HG03066 (cell line): ENCODE data around the gene GBE1.
"Not testable (repeated sequence)": the region's sequence is repeated elsewhere in the genome, so short reads cannot be mapped to it uniquely, and the experiment has no call there.

Source experiments
- ATAC-seq: cut with Tn5 transposase; IDR thresholded peaks from one replicate; pipeline ENCODE4 v1.9.1; 2021; ENCODE audit warnings: low read depth; ENCODE audit not compliant: unreplicated experiment

The GBE1 gene

DNA sequence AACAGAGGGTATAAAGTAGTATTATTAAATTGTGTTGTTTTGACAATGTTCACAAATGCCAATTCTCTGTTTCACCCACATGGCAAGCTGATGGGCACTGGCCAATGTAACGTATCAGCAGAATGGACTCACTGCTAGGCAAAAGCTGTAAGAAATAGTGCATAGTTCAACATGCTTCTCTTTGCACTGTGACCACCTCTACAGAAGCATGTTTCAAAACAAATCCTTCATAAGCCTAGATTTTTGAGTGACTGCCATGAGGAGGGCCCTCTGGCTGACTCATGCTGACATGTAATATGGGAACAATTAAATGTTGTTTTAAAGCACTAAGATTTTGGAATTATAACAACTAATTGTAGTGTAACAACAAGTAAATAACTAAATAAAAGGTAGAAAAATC, 3.2 kb downstream of the GBE1 start:
- ATAC-seq: no peak

DNA sequence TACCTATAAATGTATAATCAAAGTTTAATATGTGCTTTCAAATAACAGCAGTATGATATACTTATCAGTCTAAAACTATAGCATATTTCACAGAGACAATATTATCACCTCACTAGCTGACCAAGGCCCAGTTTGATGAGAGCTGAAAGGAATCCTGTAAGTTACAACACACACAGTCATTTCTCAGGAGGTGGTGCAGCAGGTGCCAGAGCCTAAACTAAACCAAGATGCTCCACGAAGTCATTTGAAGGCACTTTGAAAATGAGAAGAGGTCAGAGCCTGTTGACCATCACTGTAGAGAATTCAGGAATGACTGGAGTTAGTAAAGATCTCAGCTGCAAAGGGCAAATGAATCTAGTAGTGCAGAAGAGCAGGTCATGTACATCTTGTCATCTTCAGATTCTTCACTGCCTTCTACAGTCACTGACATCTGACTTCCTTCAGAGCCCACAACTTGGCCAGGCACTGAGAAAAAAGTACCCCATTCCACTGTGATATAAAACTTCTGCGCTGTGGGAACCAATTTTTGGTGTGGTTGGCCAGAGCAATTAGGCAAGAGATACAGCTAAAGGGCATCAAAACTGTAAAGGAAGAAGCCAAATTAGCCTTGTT, 7.9 kb downstream of the GBE1 start:
- ATAC-seq: no peak

DNA sequence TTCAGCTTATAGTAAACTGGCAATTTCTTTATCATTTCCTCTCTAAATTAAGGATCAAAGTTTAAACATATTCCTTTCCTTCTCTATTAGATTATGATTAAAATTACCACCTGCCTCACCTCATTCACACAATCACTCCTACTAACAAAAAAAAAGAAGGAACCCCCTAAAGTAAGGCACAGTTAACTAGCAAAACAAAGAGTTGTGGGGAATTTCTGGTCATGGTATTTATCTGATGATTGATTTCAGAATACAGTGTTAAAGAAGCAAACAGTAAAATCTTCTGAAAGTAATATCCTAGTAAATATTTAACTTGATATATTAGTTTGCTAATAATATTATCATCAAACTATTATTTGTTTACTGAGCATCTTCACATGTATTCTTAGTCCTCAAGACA, 8.8 kb downstream of the GBE1 start:
- ATAC-seq: no peak

- no peak for ATAC-seq
Measured at GRCh38 chr3:81749265-81749664, 12.2 kb downstream of the GBE1 start.

DNA sequence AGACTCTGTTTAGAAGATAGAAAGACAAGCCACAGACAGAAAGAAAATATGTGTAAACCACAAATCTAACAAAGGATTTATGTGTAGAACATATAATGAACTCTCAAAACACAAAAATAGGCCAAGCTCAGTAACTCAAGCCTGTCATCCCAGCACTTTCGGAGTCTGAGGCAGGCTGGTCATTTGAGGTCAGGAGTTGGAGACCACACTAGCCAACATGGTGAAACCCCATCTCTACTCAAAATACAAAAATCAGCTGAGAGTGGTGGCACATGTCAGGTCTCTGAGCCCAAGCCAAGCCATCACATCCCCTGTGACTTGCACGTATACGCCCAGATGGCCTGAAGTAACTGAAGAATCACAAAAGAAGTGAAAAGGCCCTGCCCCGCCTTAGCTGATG, 14.2 kb downstream of the GBE1 start:
- ATAC-seq: not testable (repeated sequence)

- ATAC-seq: no peak
Measured at GRCh38 chr3:81744366-81744765, 17.1 kb downstream of the GBE1 start.

DNA sequence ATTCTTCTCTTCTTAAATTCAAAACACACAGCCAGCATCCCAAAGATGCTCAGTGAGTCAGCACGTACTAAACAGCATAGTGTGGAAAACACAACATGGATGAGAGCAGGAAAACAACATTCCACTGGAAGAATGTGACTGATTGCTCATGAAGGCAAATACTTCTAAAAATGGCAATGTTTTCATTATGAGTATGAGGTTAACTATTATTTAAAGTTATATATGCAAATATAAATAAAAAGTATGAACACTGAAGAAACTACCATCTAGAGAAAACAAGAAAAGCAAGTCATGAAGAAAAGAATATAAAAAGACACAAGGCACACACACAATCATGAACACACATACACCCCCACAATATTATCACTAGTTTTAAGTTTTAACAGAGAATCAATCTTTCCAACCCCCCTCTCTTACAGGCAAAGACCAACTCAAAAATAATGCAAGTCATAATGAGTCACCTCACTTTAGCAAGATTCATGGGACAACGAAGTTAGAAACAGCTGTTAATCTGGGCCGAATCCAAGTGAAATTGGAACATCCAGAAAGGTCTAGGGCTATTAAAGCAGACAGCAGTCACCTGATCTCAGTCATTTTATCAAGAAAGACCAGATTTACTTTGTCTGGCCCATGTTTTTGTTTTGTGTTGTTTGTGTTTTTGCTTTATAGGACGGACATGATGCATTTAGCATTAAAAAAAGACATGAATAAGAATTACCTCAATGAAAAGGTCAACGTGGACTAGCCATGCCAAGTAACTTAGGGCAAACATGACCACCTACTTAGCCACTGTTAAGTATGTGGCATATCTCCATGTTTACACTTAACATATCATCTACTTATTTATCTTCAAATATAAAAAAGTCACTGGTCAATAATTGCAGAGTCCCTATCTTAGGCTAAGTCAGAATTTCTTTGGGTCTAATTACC, 18.1 kb downstream of the GBE1 start:
- no peak for ATAC-seq

GRCh38 chr3:81742581-81742980, 18.9 kb downstream of the GBE1 start:
- ATAC-seq: no peak

GRCh38 chr3:81741216-81741615, 20.2 kb downstream of the GBE1 start:
- ATAC-seq: no peak

DNA sequence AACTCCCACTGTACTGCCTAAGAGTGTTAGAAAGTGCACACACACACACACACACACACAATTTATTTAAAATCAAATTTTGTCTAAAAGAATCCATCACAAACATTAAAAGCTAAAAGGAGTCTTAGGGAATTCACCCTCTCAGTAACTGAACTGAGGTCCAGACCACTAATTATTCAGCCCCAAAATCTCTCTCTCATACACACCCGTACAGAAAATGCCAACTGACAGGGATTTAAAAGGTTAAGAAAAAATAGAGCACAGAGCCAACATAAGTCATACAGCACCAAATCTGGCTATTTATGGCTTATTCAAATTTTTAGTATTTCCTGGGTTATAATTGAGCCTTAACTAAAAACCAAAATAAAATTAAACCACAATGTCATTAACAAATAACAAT, 20.7 kb downstream of the GBE1 start:
- no peak for ATAC-seq

- ATAC-seq: no peak
Measured at GRCh38 chr3:81735334-81735733, 26.1 kb downstream of the GBE1 start.

GRCh38 chr3:81734742-81735141, 26.7 kb downstream of the GBE1 start:
- ATAC-seq: no peak

- ATAC-seq: no peak
Measured at GRCh38 chr3:81732642-81733041, 28.8 kb downstream of the GBE1 start.

GRCh38 chr3:81728766-81729544, 32.5 kb downstream of the GBE1 start:
- no peak for ATAC-seq

DNA sequence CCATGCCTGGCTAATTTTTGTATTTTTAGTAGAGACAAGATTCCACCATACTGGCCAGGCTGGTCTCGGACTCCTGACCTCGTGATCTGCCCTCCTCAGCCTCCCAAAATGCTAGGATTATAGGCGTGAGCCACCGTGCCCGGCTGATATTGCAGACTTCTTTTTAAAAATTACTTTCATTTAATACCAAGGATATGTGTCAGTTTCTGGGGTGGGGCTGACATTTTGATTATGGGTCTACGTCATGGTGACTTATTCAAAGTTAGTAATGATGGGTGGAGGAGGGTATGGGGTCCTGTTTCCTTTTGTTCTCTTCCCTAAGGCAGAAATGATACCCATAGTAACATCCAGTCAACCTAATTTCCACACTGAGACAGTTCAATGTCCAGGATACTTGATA, 34.7 kb downstream of the GBE1 start:
- no peak for ATAC-seq

GRCh38 chr3:81726132-81726531, 35.3 kb downstream of the GBE1 start:
- no peak for ATAC-seq

- no peak for ATAC-seq
Measured at GRCh38 chr3:81723732-81724313, 37.6 kb downstream of the GBE1 start.

DNA sequence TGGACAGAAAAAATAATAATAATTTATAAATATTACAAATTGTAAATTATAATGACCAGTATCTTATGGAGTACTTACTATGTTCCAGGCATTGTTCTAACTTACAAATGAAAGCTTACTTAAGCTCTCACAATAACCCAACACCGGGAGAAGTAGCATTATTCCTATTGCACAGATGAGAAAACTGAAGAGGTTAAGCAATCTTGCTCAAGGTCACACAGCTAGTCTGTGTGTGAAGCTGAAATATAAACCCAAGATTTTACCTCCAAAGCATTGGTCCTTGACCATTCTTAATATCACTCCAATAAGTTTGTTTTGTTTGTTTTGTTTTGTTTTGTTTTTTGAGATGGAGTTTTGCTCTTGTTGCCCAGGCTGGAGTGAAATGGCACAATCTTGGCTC, 43.1 kb downstream of the GBE1 start:
- ATAC-seq: no peak

DNA sequence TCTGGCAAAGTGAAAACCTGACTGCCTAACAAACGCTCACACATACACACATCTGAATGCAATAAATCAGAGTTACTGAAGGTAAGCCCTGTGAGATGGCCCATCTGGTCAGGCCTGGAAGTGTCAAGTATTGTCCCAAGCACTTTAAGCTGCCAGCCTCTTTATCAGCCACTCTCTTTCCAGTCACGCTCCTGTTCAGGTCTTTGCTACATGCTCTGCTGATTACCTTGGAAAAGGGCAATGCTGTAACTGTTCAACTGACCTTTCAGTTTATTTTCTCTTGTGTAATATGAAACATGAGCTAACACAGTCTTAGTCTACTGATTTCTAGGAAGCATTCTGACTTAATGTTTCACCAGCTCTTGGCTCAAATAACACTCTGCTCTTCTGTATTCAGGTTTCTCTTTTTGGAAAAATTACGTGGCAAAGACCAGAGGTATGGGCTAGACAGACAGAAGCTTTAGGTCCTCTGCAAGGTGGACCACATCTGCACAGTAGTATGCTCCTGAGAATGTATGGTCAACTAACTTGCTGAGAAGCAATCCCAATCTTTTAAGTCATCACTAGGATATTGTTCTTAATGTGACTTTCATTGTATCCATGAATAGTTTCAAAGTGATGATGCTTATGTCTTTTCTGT, 44.5 kb downstream of the GBE1 start:
- ATAC-seq: no peak

- no peak for ATAC-seq
Measured at GRCh38 chr3:81713031-81713430, 48.4 kb downstream of the GBE1 start.

- ATAC-seq: no peak
Measured at GRCh38 chr3:81709606-81710005, 51.8 kb downstream of the GBE1 start.
